DND-41 (cell line): ENCODE results near the gene LZTFL1.
A peak's percentile ranks its signal among the peaks of the same experiment; 100 is the strongest.

Experiments
- ATAC-seq: fragments of 200-7000 bp; cut with Tn5 transposase; 3 replicates; pipeline ENCODE4 v1.9.1; 2021; ENCODE audit warnings: low read depth; ENCODE audit not compliant: insufficient read depth
- DNase-seq: peaks from one replicate; pipeline ENCODE4 v3.0.0-alpha.2; 2020
- H2AFZ ChIP-seq: 2 replicates; pipeline ENCODE4 v1.6.0; 2012; ENCODE audit warnings: low read depth, low read length
- H3K27ac ChIP-seq: 2 replicates; pipeline ENCODE4 v1.5.1; 2012; ENCODE audit warnings: low read length, inconsistent platforms
- H3K27me3 ChIP-seq: fragments of 200-600 bp; sonication (generic); 2 replicates; pipeline ENCODE4 v1.6.0; 2012; ENCODE audit warnings: low read length, mild to moderate bottlenecking, inconsistent platforms; ENCODE audit not compliant: insufficient read depth, poor library complexity
- H3K36me3 ChIP-seq: 2 replicates; pipeline ENCODE4 v1.5.1; 2012; ENCODE audit warnings: low read length, inconsistent platforms; ENCODE audit not compliant: insufficient read depth
- H3K4me1 ChIP-seq: 2 replicates; pipeline ENCODE4 v1.5.1; 2012; ENCODE audit warnings: mild to moderate bottlenecking, low read length; ENCODE audit not compliant: insufficient read depth
- H3K4me2 ChIP-seq: 2 replicates; pipeline ENCODE4 v1.6.0; 2012; ENCODE audit warnings: mild to moderate bottlenecking, moderate library complexity, low read length, inconsistent platforms; ENCODE audit not compliant: insufficient read depth
- H3K4me3 ChIP-seq, 2 experiments: fragments of 200-600 bp in 1 of 2; shearing (Covaris generic) in 1 of 2; 2 replicates each; pipeline ENCODE4 v1.5.1; 2012 to 2016; ENCODE audit warnings: inconsistent platforms in 2 of 2, low read length in 2 of 2, mild to moderate bottlenecking in 2 of 2, low read depth in 1 of 2, moderate library complexity in 1 of 2
- H3K79me2 ChIP-seq: 2 replicates; pipeline ENCODE4 v1.6.0; 2012; ENCODE audit warnings: low read length, inconsistent platforms; ENCODE audit not compliant: insufficient read depth
- H3K9ac ChIP-seq: 2 replicates; pipeline ENCODE4 v1.6.0; 2012; ENCODE audit warnings: low read depth, mild to moderate bottlenecking, inconsistent platforms, low read length, moderate library complexity
- H3K9me3 ChIP-seq: 2 replicates; pipeline ENCODE4 v1.5.1; 2012; ENCODE audit warnings: low read length, moderate library complexity, mild to moderate bottlenecking, inconsistent platforms; ENCODE audit not compliant: insufficient read depth, severe bottlenecking
- H4K20me1 ChIP-seq: 2 replicates; pipeline ENCODE4 v1.6.0; 2012; ENCODE audit warnings: low read length; ENCODE audit not compliant: insufficient read depth
- CTCF ChIP-seq: IDR thresholded peaks from 2 replicates; pipeline ENCODE4 v1.5.1; 2012; ENCODE audit warnings: borderline replicate concordance, low read length, moderate library complexity, mild to moderate bottlenecking; ENCODE audit not compliant: poor library complexity, severe bottlenecking; ENCODE audit errors: extremely low read depth
- EZH2 ChIP-seq: IDR thresholded peaks from 3 replicates; pipeline ENCODE4 v1.6.1; 2012; ENCODE audit warnings: borderline replicate concordance, low read depth, mild to moderate bottlenecking, moderate library complexity, low read length, inconsistent platforms; ENCODE audit not compliant: severe bottlenecking

LZTFL1 gene

GRCh38 chr3:45842851-45843625 is 1.1 kb upstream of the LZTFL1 start:
- Histone ChIP-seq H3K9ac (no peak overlapping the region), H3K27ac (peak overlapping the region; percentile 7), H3K36me3 (peaks cover 94% of the 10 kb centered on the region), H3K4me1 (peaks cover 15% of the 10 kb centered on the region), H3K9me3 (no peaks in the 10 kb centered on the region), H4K20me1 (peaks cover 72% of the 10 kb centered on the region), H3K79me2 (peaks cover 100% of the 10 kb centered on the region), H2AFZ (no peak overlapping the region), H3K4me3 (no peak overlapping the region), H3K4me2 (no peak overlapping the region), H3K27me3 (no peaks in the 10 kb centered on the region)
- ATAC-seq (no peak), DNase-seq (no peak)
- TF ChIP-seq EZH2 (no peak), CTCF (no peak)

GRCh38 chr3:45841420-45841756 is 531 bp downstream of the LZTFL1 start:
- Histone ChIP-seq H3K36me3 (peaks cover 94% of the 10 kb centered on the region), H4K20me1 (peaks cover 71% of the 10 kb centered on the region), H3K79me2 (peaks cover 99% of the 10 kb centered on the region), H3K4me3 (no peak overlapping the region), H2AFZ (no peak overlapping the region), H3K27ac (peak overlapping the region; percentile 20; the same call in 1 of the 2 replicates), H3K9me3 (no peaks in the 10 kb centered on the region), H3K27me3 (no peaks in the 10 kb centered on the region), H3K9ac (no peak overlapping the region), H3K4me2 (no peak overlapping the region), H3K4me1 (0 out of 2 replicates have a peak, but pooled peaks cover 4% of the 10 kb centered on the region)
- TF ChIP-seq CTCF: no peak
- no peak for TF ChIP-seq EZH2
- DNase-seq: no peak
- ATAC-seq: 0 out of 3 replicates have a peak, but pooled peaks have one; percentile 15

DNA sequence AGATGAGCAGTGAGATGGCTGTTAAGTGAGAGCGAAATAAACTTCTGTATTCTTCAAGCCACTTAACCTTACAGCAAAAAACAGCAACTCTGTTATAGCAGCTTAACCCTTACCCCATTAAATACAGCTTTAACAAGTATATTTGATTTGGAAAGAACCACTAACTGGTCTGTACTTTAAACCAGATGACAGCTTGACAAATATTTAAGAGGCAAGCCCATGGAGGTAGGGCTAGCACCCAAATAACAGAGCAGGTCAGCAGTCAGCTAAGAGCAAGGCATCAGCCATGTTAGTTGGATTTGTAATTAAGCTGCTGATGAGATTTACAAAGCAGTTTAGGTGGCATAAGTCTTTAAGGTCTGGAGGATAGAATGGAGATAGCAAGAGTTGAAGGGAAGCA is 3.5 kb downstream of the LZTFL1 start:
- Histone ChIP-seq H3K27ac (0 out of 2 replicates have a peak overlapping the region, but pooled peaks have one; percentile 7), H3K9ac (no peak overlapping the region), H3K4me3 (no peak overlapping the region), H3K27me3 (no peaks in the 10 kb centered on the region), H3K9me3 (no peaks in the 10 kb centered on the region), H3K4me1 (no peaks in the 10 kb centered on the region), H4K20me1 (peaks cover 70% of the 10 kb centered on the region), H3K79me2 (peaks cover 98% of the 10 kb centered on the region), H3K36me3 (peaks cover 92% of the 10 kb centered on the region), H3K4me2 (no peak overlapping the region), H2AFZ (no peak overlapping the region)
- ATAC-seq (no peak), DNase-seq (no peak)
- TF ChIP-seq CTCF (no peak), EZH2 (no peak)

DNA sequence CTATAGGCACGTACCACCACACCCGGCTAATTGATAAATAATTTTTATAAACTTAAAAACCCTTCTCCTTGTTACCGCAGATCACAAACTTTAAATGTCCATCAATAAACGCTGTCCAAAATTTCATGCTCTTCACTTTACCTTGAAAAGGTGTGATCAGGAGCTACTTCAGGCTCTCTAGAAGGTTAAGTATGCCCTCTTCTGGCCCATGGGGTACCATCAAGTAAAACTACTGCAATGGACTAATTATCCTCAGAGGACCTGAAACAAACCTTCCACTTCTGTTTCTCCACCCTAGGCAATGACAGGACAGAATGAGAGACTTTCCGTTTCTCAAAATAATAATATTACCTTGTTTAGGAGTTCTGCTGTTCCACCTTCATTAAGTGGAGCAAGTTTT is 9.2 kb downstream of the LZTFL1 start:
- no peaks in the 10 kb centered on the region for H3K9me3 ChIP-seq
- no peak for DNase-seq

More for the DNA sequence above, 9.2 kb downstream of the LZTFL1 start:
- H4K20me1 ChIP-seq: peaks cover 16% of the 10 kb centered on the region; the same call in 1 of the 2 replicates
- peaks cover 96% of the 10 kb centered on the region for H3K36me3 ChIP-seq
- no peaks in the 10 kb centered on the region for H3K27me3 ChIP-seq
- H3K9ac ChIP-seq: no peak overlapping the region
- ATAC-seq: 0 out of 3 replicates have a peak, but pooled peaks have one; percentile 39
- no peak overlapping the region for H2AFZ ChIP-seq
- peak; percentile 35 for TF ChIP-seq CTCF
- TF ChIP-seq EZH2: no peak
- no peak overlapping the region for H3K4me2 ChIP-seq
- H3K4me1 ChIP-seq: no peaks in the 10 kb centered on the region
- H3K79me2 ChIP-seq: peaks cover 83% of the 10 kb centered on the region
- H3K4me3 ChIP-seq: no peak overlapping the region
- H3K27ac ChIP-seq: no peak overlapping the region
